Inflammatory macrophage treated with lipopolysaccharide for 1 hour (primary cell): ENCODE results near the gene NCAPH2.
A peak's percentile ranks its signal among the peaks of the same experiment; 100 is the strongest.

Experiments used
- DNase-seq, 2 donors: peaks; one replicate each; pipeline ENCODE4 v3.0.0-alpha.2; 2020 to 2022

Gene NCAPH2

GRCh38 chr22:50531546-50531961, 23.5 kb downstream of the NCAPH2 start:
- peak; percentile 61 to 80 for DNase-seq

- peak; percentile 44 to 54 for DNase-seq
Observed at GRCh38 chr22:50531962-50532674, 24.1 kb downstream of the NCAPH2 start.

- peak; percentile 59 to 64 for DNase-seq
Observed at GRCh38 chr22:50532824-50533796, 25.1 kb downstream of the NCAPH2 start.

GRCh38 chr22:50533856-50534711, 26.1 kb downstream of the NCAPH2 start:
- DNase-seq, result peak; percentile 59 to 63

GRCh38 chr22:50535113-50535512, 27.1 kb downstream of the NCAPH2 start:
- no peak for DNase-seq

- DNase-seq, result no peak
Observed at GRCh38 chr22:50536226-50536625, 28.2 kb downstream of the NCAPH2 start.

GRCh38 chr22:50537765-50538164, 29.7 kb downstream of the NCAPH2 start:
- peak in 1 of 2 donors; percentile 39 for DNase-seq

GRCh38 chr22:50540381-50540780, 32.4 kb downstream of the NCAPH2 start:
- DNase-seq, result no peak

- DNase-seq, result peak; percentile 91 to 97
Observed at GRCh38 chr22:50541667-50542026, 33.6 kb downstream of the NCAPH2 start.

- peak; percentile 89 to 92 for DNase-seq
Observed at GRCh38 chr22:50542416-50542927, 34.4 kb downstream of the NCAPH2 start.

GRCh38 chr22:50544078-50544745, 36.2 kb downstream of the NCAPH2 start:
- DNase-seq, result peak; percentile 61 to 80

GRCh38 chr22:50544746-50545253, 36.8 kb downstream of the NCAPH2 start:
- no peak for DNase-seq

GRCh38 chr22:50545522-50546325, 37.7 kb downstream of the NCAPH2 start, which contains the start of gene KLHDC7B:
Gene KLHDC7B, plus strand, starts transcription at chr22:50545899. Its CDS starts 345 bp downstream, at chr22:50546244.
- no peak for DNase-seq

- DNase-seq, result no peak
Observed at GRCh38 chr22:50546326-50547262, 38.6 kb downstream of the NCAPH2 start.

GRCh38 chr22:50547263-50547985, 39.4 kb downstream of the NCAPH2 start:
- DNase-seq, result no peak

- DNase-seq, result no peak
Observed at GRCh38 chr22:50548040-50548920, 40.3 kb downstream of the NCAPH2 start.

- DNase-seq, result no peak
Observed at GRCh38 chr22:50548921-50549790, 41.1 kb downstream of the NCAPH2 start.
